HCT116 (cell line): Measurements from ENCODE around the gene NUB1. TPM values are rescaled to one million over a fixed set of nuclear protein-coding genes. Genes with fewer than 3 reads are reported as not detected.

Experiments used
- ATAC-seq: fragments of 200-7000 bp; cut with Tn5 transposase; 2 replicates; pipeline ENCODE4 v1.9.1; 2020; ENCODE audit warnings: mild to moderate bottlenecking, moderate library complexity
- BruUV-seq: library from RNA; stranded (reverse); fragments of 400-500 nt; replicated peaks from 2 replicates; lab custom pipeline; 2021; lab: Mats Ljungman, UMichigan
- CTCF ChIA-PET: fragments of 300-600 bp; sonication (Branson Sonifier 250); formaldehyde crosslinking; loops from one replicate; lab custom pipeline; 2021; ENCODE audit warnings: antibody characterized with exemption; lab: Charles Lee
- POLR2A ChIA-PET: fragments of 300-600, 350-600 bp; sonication (Branson Sonifier 250); formaldehyde crosslinking; loops from one replicate; lab custom pipeline; 2021; ENCODE audit warnings: antibody characterized with exemption; lab: Charles Lee
- RAD21 ChIA-PET, 2 experiments: fragments of 300-600 bp; sonication (Branson Sonifier 250); formaldehyde crosslinking; loops; one replicate each; lab custom pipeline; 2023; ENCODE audit warnings: low total read pairs in 2 of 2; ENCODE audit not compliant: uncharacterized antibody in 2 of 2, unreplicated experiment in 2 of 2, low non-redundant PET in 1 of 2; lab: Charles Lee
- DNase-seq: peaks from one replicate; pipeline ENCODE4 v3.0.0-alpha.2; 2010; ENCODE audit warnings: low read depth, low spot score
- H2AFZ ChIP-seq: fragments of 200-600 bp; shearing (Covaris generic), sonication (generic); 2 replicates; pipeline ENCODE4 v1.6.1; 2017; ENCODE audit warnings: low read depth, mixed run types, mixed read lengths, antibody characterized with exemption, low read length; ENCODE audit not compliant: poor library complexity, severe bottlenecking
- H3K27ac ChIP-seq: 2 replicates; pipeline ENCODE4 v1.5.1; 2012; ENCODE audit warnings: low read depth, low read length
- H3K27me3 ChIP-seq: fragments of 200-600 bp; sonication (generic); 2 replicates; pipeline ENCODE4 v1.6.1; 2016; ENCODE audit warnings: mixed run types, low read length, mixed read lengths; ENCODE audit not compliant: insufficient read depth
- H3K36me3 ChIP-seq, 2 experiments: fragments of 200-500 bp in 1 of 2; fragments of 200-600 bp in 1 of 2; sonication (Bioruptor generic) in 1 of 2; sonication (generic) in 1 of 2; 2 replicates each; pipeline versions ENCODE4 v1.5.1 to v1.6.1; 2014 to 2016; ENCODE audit warnings: low read length in 2 of 2, inconsistent platforms in 1 of 2, mixed read lengths in 1 of 2, mixed run types in 1 of 2; ENCODE audit not compliant: insufficient read depth in 2 of 2, control insufficient read depth in 1 of 2
- H3K4me1 ChIP-seq, 2 experiments: fragments of 200-600 bp in 1 of 2; sonication (generic) in 1 of 2; 2 replicates each; pipeline versions ENCODE4 v1.5.1 to v1.6.1; 2012 to 2017; ENCODE audit warnings: low read length in 2 of 2, inconsistent platforms in 1 of 2, mild to moderate bottlenecking in 1 of 2, mixed read lengths in 1 of 2, mixed run types in 1 of 2, moderate library complexity in 1 of 2; ENCODE audit not compliant: insufficient read depth in 2 of 2, control insufficient read depth in 1 of 2
- H3K4me2 ChIP-seq: fragments of 200-600 bp; sonication (generic); 2 replicates; pipeline ENCODE4 v1.6.1; 2017; ENCODE audit warnings: mixed run types, low read length, mixed read lengths
- H3K4me3 ChIP-seq, 2 experiments: fragments of 200-600 bp in 1 of 2; sonication (generic) in 1 of 2; replicated peaks in 1 of 2; 2 replicates each; pipeline ENCODE4 v1.5.1; 2011 to 2016; ENCODE audit warnings: low read length in 2 of 2, control low read depth in 1 of 2, low read depth in 1 of 2, mild to moderate bottlenecking in 1 of 2, mixed read lengths in 1 of 2, mixed run types in 1 of 2
- H3K79me2 ChIP-seq: fragments of 200-600 bp; sonication (generic); 2 replicates; pipeline ENCODE4 v1.6.1; 2017; ENCODE audit warnings: mild to moderate bottlenecking, mixed run types, low read length, moderate library complexity, mixed read lengths; ENCODE audit not compliant: insufficient read depth
- H3K9ac ChIP-seq: fragments of 200-600 bp; sonication (generic); 2 replicates; pipeline ENCODE4 v1.6.1; 2016; ENCODE audit warnings: low read length, mixed read lengths
- H3K9me2 ChIP-seq: fragments of 200-600 bp; sonication (generic), shearing (Covaris generic); 2 replicates; pipeline ENCODE4 v1.6.1; 2017; ENCODE audit warnings: mixed run types, mild to moderate bottlenecking, moderate library complexity; ENCODE audit not compliant: insufficient read depth
- H3K9me3 ChIP-seq, 2 experiments: fragments of 200-500 bp in 1 of 2; fragments of 200-600 bp in 1 of 2; sonication (Bioruptor generic) in 1 of 2; sonication (generic) in 1 of 2; 2 replicates each; pipeline ENCODE4 v1.6.1; 2014 to 2017; ENCODE audit warnings: low read length in 2 of 2, mixed read lengths in 2 of 2, inconsistent platforms in 1 of 2, low read depth in 1 of 2, mild to moderate bottlenecking in 1 of 2, mixed run types in 1 of 2, moderate library complexity in 1 of 2; ENCODE audit not compliant: control insufficient read depth in 1 of 2, insufficient read depth in 1 of 2
- H4K20me1 ChIP-seq: fragments of 200-600 bp; sonication (generic), shearing (Covaris generic); 2 replicates; pipeline ENCODE4 v1.6.1; 2017; ENCODE audit warnings: mixed run types, mild to moderate bottlenecking, moderate library complexity; ENCODE audit not compliant: insufficient read depth
- CBX3 ChIP-seq: IDR thresholded peaks from 2 replicates; pipeline ENCODE4 v1.6.1; 2012; ENCODE audit warnings: low read depth
- CEBPB ChIP-seq: IDR thresholded peaks from 2 replicates; pipeline ENCODE4 v1.6.1; 2012; ENCODE audit warnings: low read depth
- EGR1 ChIP-seq: IDR thresholded peaks from 2 replicates; pipeline ENCODE4 v1.6.1; 2012; ENCODE audit warnings: low read depth
- ELF1 ChIP-seq: IDR thresholded peaks from 2 replicates; pipeline ENCODE4 v1.6.1; 2012; ENCODE audit warnings: low read depth, borderline replicate concordance
- EZH2 ChIP-seq: fragments of 200-600 bp; sonication (generic); IDR thresholded peaks from 2 replicates; pipeline ENCODE4 v1.6.1; 2017; ENCODE audit warnings: antibody characterized with exemption, mixed run types
- EZH2phosphoT487 ChIP-seq: fragments of 200-600 bp; IDR thresholded peaks from 2 replicates; pipeline ENCODE4 v1.6.1; 2018; ENCODE audit warnings: antibody characterized with exemption, borderline replicate concordance
- FOSL1 ChIP-seq: IDR thresholded peaks from 2 replicates; pipeline ENCODE4 v1.6.1; 2012; ENCODE audit warnings: low read depth
- JUND ChIP-seq: IDR thresholded peaks from 2 replicates; pipeline ENCODE4 v1.6.1; 2012
- POLR2A ChIP-seq: IDR thresholded peaks from 2 replicates; pipeline ENCODE4 v1.7.0; 2011; ENCODE audit warnings: borderline replicate concordance; ENCODE audit not compliant: insufficient read depth, insufficient read length; ENCODE audit errors: extremely low read depth
- RAD21 ChIP-seq: IDR thresholded peaks from 2 replicates; pipeline ENCODE4 v1.6.1; 2012; ENCODE audit warnings: low read depth, mild to moderate bottlenecking
- SIN3A ChIP-seq: IDR thresholded peaks from 2 replicates; pipeline ENCODE4 v1.6.1; 2012; ENCODE audit warnings: low read depth
- TCF7L2 ChIP-seq: IDR thresholded peaks from 2 replicates; pipeline ENCODE4 v1.7.0; 2011; ENCODE audit warnings: borderline replicate concordance, inconsistent platforms; ENCODE audit not compliant: insufficient read depth, insufficient read length; ENCODE audit errors: extremely low read depth
- YY1 ChIP-seq: IDR thresholded peaks from 2 replicates; pipeline ENCODE4 v1.6.1; 2011; ENCODE audit warnings: low read length, low read depth, moderate library complexity, mild to moderate bottlenecking; ENCODE audit not compliant: insufficient replicate concordance; ENCODE audit errors: extremely low read depth
- ZBTB33 ChIP-seq: IDR thresholded peaks from 2 replicates; pipeline ENCODE4 v1.6.1; 2011; ENCODE audit warnings: mild to moderate bottlenecking, low read length, moderate library complexity; ENCODE audit not compliant: insufficient replicate concordance; ENCODE audit errors: extremely low read depth
- ZFX ChIP-seq: fragments of 450-650 bp; IDR thresholded peaks from 2 replicates; pipeline ENCODE4 v1.6.1; 2017
- intact Hi-C: fragments of 100-400 bp; cut with micrococcal nuclease; formaldehyde crosslinking; loops from 2 replicates; pipeline ENCODE4 v1.10.0; 2022
- total RNA-seq: library from RNA; stranded (reverse); gene quantifications from one replicate; pipeline ENCODE4 v1.2.1, GENCODE V29; 2021; ENCODE audit not compliant: unreplicated experiment
- TF ChIP-seq, protein P1 (sequence below): IDR thresholded peaks from 2 replicates; pipeline ENCODE4 v1.6.1; 2012
- TF ChIP-seq, protein P2 (sequence below), 3 experiments: fragments of 200-600 bp in 1 of 3; sonication (generic) in 1 of 3; IDR thresholded peaks in 2 of 3; conservative IDR thresholded peaks in 1 of 3; 2 replicates each; pipeline ENCODE4 v1.5.1; 2012 to 2017; ENCODE audit warnings: low read depth in 2 of 3, low read length in 2 of 3, antibody characterized with exemption in 1 of 3, borderline replicate concordance in 1 of 3, control low read depth in 1 of 3, mild to moderate bottlenecking in 1 of 3, mixed read lengths in 1 of 3, mixed run types in 1 of 3, moderate library complexity in 1 of 3; ENCODE audit not compliant: insufficient read depth in 1 of 3
- TF ChIP-seq, protein P3 (sequence below): IDR thresholded peaks from 2 replicates; pipeline ENCODE4 v1.6.1; 2012

The NUB1 gene
- total RNA-seq, 1 experiment from 2014 or later: 44.0 TPM

GRCh38 chr7:151416941-151417315, 75.3 kb downstream of the NUB1 start:
- no peaks in the 10 kb centered on the region for H3K79me2 ChIP-seq
- POLR2A ChIA-PET: no interaction called here
- peaks cover 0 to under 1% of the 10 kb centered on the region in 2 experiments; a peak in 2 of 4 replicates for H3K4me1 ChIP-seq
- no TSS peak for BruUV-seq
- H3K9me3 ChIP-seq: peaks cover under 1 to 17% of the 10 kb centered on the region in 2 experiments; a peak in 3 of 4 replicates
- TF ChIP-seq ELF1 (no peak), POLR2A (no peak), ZBTB33 (no peak), EZH2phosphoT487 (no peak), CBX3 (no peak), SIN3A (no peak), CEBPB (no peak), EGR1 (no peak), EZH2 (no peak), ZFX (no peak), YY1 (no peak), FOSL1 (no peak), TCF7L2 (no peak), RAD21 (no peak), JUND (no peak)
- TF ChIP-seq, protein P1, sequence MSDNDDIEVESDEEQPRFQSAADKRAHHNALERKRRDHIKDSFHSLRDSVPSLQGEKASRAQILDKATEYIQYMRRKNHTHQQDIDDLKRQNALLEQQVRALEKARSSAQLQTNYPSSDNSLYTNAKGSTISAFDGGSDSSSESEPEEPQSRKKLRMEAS: no peak
- TF ChIP-seq, protein P2, sequence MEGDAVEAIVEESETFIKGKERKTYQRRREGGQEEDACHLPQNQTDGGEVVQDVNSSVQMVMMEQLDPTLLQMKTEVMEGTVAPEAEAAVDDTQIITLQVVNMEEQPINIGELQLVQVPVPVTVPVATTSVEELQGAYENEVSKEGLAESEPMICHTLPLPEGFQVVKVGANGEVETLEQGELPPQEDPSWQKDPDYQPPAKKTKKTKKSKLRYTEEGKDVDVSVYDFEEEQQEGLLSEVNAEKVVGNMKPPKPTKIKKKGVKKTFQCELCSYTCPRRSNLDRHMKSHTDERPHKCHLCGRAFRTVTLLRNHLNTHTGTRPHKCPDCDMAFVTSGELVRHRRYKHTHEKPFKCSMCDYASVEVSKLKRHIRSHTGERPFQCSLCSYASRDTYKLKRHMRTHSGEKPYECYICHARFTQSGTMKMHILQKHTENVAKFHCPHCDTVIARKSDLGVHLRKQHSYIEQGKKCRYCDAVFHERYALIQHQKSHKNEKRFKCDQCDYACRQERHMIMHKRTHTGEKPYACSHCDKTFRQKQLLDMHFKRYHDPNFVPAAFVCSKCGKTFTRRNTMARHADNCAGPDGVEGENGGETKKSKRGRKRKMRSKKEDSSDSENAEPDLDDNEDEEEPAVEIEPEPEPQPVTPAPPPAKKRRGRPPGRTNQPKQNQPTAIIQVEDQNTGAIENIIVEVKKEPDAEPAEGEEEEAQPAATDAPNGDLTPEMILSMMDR (IDR thresholded peaks at IDR 0.05 in 2 of 3, conservative IDR thresholded peaks at IDR 0.05 in 1 of 3; ENCODE audit: borderline replicate concordance in 1 of 3, insufficient read depth in 1 of 3, low read depth in 2 of 3, low read length in 2 of 3): no peak
- TF ChIP-seq, protein P3, sequence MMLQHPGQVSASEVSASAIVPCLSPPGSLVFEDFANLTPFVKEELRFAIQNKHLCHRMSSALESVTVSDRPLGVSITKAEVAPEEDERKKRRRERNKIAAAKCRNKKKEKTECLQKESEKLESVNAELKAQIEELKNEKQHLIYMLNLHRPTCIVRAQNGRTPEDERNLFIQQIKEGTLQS: no peak
- no peak overlapping the region for H3K4me2 ChIP-seq
- H4K20me1 ChIP-seq: no peaks in the 10 kb centered on the region
- DNase-seq (no peak), ATAC-seq (no peak)
- CTCF ChIA-PET: no interaction called here
- RAD21 ChIA-PET: no interaction called here
- H3K27ac ChIP-seq: no peak overlapping the region
- H3K4me3 ChIP-seq: no peak overlapping the region
- H2AFZ ChIP-seq: no peak overlapping the region
- intact Hi-C loops: no loop called here
- H3K36me3 ChIP-seq: no peaks in the 10 kb centered on the region
- H3K27me3 ChIP-seq: no peaks in the 10 kb centered on the region
- H3K9me2 ChIP-seq: no peaks in the 10 kb centered on the region
- H3K9ac ChIP-seq: no peak overlapping the region
